Measurements from ENCODE around the gene C9orf152.
"Not testable (repeated sequence)": the region's sequence is repeated elsewhere in the genome, so short reads cannot be mapped to it uniquely, and the experiment has no call there.

GRCh38 chr9:110205612-110206011, 2.3 kb downstream of the C9orf152 start:
- TF ChIP-seq CTCF (conservative IDR thresholded peaks at IDR 0.05; ENCODE audit: low read depth in 2 of 2); JUNB (IDR thresholded peaks at IDR 0.05; ENCODE audit: unreplicated experiment); POLR2AphosphoS5 (IDR thresholded peaks at IDR 0.05; ENCODE audit: low read depth); CREB1 (CRISPR knock-in tag; IDR thresholded peaks at IDR 0.05; ENCODE audit: low read depth); EZH2phosphoT487 (IDR thresholded peaks at IDR 0.05; ENCODE audit: unreplicated experiment); EZH2 (IDR thresholded peaks at IDR 0.05; ENCODE audit: low read depth, unreplicated experiment); ZNF331 (CRISPR knock-in tag; IDR thresholded peaks at IDR 0.05; ENCODE audit: low read depth); REST (IDR thresholded peaks at IDR 0.05; ENCODE audit: unreplicated experiment); ZNF114 (CRISPR knock-in tag; IDR thresholded peaks at IDR 0.05): not testable (repeated sequence)
